ENCODE measurements around the gene SHLD2. TPM values are rescaled to one million over a fixed set of nuclear protein-coding genes. Genes with fewer than 3 reads are reported as not detected.

Gene SHLD2
- total RNA-seq = 41.3 and 42.1 TPM in 2 replicates

DNA sequence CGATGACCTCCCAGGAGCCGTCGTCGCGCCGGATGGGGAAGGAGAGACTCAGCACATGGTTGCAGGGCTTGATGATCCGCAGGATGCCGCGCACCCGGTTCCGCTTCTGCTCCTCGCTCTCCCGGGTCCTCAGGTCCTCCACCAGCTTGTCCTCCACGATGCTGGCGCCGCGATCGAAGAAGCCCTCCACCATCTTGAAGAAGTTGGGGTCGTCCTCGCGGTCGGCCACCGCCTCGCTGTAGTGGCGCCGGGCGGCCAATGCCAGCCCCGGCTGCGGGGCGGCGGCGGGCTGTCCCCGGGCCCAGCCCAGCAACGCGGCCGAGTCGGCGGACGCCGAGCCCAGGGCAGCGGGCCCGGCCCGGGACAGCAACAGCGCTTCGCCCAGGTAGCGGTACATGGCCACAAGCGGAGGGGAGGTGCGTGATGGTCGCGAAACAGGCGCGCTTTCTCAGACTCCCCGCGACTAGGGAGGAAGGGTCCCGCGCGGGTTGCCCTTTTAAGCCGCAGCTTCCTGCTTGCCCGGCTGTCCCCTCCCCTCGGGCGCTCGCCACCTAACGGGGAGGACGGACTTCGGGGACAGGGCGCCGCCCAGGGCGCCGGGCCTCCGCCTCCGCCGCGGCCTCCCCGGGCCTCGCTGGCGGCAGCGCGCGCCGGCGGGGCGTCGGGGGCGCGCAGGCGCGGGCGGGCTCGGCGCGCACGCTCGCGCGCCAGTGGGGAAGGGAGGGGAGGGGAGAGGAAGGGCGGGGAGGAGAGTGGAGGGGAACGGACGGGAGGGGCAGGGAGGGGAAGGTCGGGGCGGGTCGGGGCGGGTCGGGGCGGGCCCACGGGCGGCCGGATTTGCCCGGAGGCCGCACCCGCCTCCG, at the start of gene SHLD2, which contains the start of gene GLUD1:
SHLD2 (plus strand) TSS at position 834 of the 863 bp plus-strand sequence. CDS start 56,149 bp downstream, outside the sequence.
GLUD1 (minus strand) TSS at position 471 of the 863 bp plus-strand sequence; CDS start at position 397, 74 bp downstream.
- peak within 1 kb of the TSS; percentile 95 for H3K27ac Mint-ChIP-seq

GRCh38 chr10:87045434-87045938, 49.5 kb upstream of the SHLD2 start:
- no peaks in the 10 kb centered on the region for H3K9me3 Mint-ChIP-seq
- H3K4me3 Mint-ChIP-seq = no peak overlapping the region
- H3K27me3 Mint-ChIP-seq (ENCODE audit: insufficient read depth) = no peaks in the 10 kb centered on the region
- H3K36me3 Mint-ChIP-seq (ENCODE audit: low read depth) = peaks cover 17% of the 10 kb centered on the region
- no peaks in the 10 kb centered on the region for H3K4me1 Mint-ChIP-seq (ENCODE audit: low read depth)
- DNase-seq (ENCODE audit: low spot score) = no peak
- no peak overlapping the region for H3K27ac Mint-ChIP-seq
- intact Hi-C loops (cut with micrococcal nuclease) = no loop called here

More for the DNA sequence above, at the start of gene SHLD2, which contains the start of gene GLUD1:
- H3K9me3 Mint-ChIP-seq = no peaks in the 10 kb centered on the region
- H3K36me3 Mint-ChIP-seq (ENCODE audit: low read depth) = peaks cover 28% of the 10 kb centered on the region
- H3K4me3 Mint-ChIP-seq = peak within 1 kb of the TSS; percentile 98
- DNase-seq (ENCODE audit: low spot score) = peak; percentile 91
- H3K4me1 Mint-ChIP-seq (ENCODE audit: low read depth) = peaks cover 45% of the 10 kb centered on the region
- intact Hi-C loops (cut with micrococcal nuclease) = loop anchor here (1.0 to 10.0 kb wide), 9 partner anchors 123 to 1896 kb away; partner anchors contain the start of genes BMPR1A, FAS and MINPP1
- H3K27me3 Mint-ChIP-seq (ENCODE audit: insufficient read depth) = no peaks in the 10 kb centered on the region

GRCh38 chr10:87053111-87053510, 41.9 kb upstream of the SHLD2 start:
- H3K27me3 Mint-ChIP-seq (ENCODE audit: insufficient read depth) = no peaks in the 10 kb centered on the region
- intact Hi-C loops (cut with micrococcal nuclease) = no loop called here
- DNase-seq (ENCODE audit: low spot score) = no peak
- no peaks in the 10 kb centered on the region for H3K4me1 Mint-ChIP-seq (ENCODE audit: low read depth)
- H3K36me3 Mint-ChIP-seq (ENCODE audit: low read depth) = peaks cover 15% of the 10 kb centered on the region
- no peak overlapping the region for H3K4me3 Mint-ChIP-seq
- no peak overlapping the region for H3K27ac Mint-ChIP-seq
- H3K9me3 Mint-ChIP-seq = no peaks in the 10 kb centered on the region

DNA sequence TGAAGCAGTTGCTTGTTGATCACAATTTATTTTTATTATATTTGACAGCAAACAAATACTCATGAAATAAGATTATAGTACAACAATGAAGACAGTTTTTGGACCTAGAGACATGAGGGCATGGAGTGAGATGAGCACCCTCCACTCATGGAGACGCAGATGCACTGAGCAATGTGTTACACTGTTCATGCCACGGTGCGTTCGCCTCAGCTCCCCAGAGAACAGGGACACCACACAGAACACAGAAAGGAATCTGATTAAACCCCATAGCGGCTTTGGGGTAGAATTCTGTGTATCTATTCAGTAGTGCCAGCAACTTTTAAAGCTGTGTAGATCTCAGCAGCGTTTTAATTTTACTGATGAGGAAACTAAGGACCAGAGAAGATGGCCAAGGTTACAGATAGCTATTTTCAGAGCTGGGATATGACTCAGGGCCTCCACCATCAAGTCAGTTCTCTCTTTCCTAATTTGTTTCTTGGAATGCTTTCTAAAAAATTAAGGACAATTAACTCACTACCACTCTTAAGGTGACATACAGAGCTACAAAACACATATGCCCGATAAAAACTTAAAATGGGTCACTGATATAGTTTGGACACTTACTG, 41.3 kb upstream of the SHLD2 start:
- Mint-ChIP-seq H3K9me3 (no peaks in the 10 kb centered on the region), H3K27ac (no peak overlapping the region)

DNA sequence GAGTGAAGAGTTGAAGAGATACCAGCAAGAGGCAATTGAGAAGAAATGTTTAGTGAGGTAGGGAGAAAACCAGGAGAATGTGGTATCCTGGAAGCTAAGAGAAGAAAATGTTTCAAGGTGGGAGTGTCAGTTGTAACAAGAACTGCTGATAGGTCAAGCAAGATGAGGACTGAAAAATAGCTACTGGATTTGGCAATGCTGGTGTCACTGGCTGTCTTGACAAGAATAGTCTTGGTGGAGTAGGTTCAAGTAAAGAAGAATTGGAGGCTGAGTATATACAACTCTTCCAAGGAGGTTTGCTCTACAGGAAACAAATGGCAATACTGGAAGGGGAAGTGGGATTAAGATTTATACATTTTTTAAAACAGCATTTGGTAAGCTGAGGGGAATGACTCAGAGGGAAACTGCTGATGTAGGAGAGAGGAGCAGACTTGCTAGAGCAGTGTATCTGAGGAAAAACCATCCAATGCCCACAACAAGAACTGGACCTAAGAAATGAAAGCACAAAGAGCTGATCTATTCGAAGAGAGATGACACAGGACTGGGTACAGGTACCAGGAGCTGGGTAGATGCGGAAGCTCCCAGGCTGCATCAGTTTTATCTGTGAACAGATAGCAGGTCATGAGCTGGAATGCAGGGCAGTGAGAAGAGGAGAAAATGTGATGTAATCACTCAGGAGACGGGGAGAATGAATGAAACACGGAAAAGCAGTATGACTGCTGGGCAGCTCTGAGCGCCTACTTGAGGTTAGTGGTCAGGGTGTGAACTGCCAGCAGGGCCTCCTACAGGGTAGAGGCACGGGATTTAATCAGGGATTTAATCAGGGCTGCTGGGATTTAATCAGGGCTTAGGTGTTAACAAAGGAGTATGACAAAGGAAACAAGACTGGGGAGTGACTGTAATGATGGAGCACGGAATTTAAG, 40.4 kb upstream of the SHLD2 start:
- H3K9me3 Mint-ChIP-seq = no peaks in the 10 kb centered on the region
- no peak overlapping the region for H3K27ac Mint-ChIP-seq

More for the DNA sequence above, 41.3 kb upstream of the SHLD2 start:
- intact Hi-C loops (cut with micrococcal nuclease) = loop anchor here (2.0 kb wide), 1 partner anchor 39 kb away; no protein-coding TSS in a partner anchor
- no peak for DNase-seq (ENCODE audit: low spot score)
- Mint-ChIP-seq H3K27me3 (ENCODE audit: insufficient read depth) (no peaks in the 10 kb centered on the region), H3K4me3 (no peak overlapping the region), H3K4me1 (ENCODE audit: low read depth) (no peaks in the 10 kb centered on the region), H3K36me3 (ENCODE audit: low read depth) (peaks cover 19% of the 10 kb centered on the region)

GRCh38 chr10:87058171-87058570, 36.8 kb upstream of the SHLD2 start:
- H3K36me3 Mint-ChIP-seq (ENCODE audit: low read depth) = peaks cover 29% of the 10 kb centered on the region
- no peak for DNase-seq (ENCODE audit: low spot score)

More for the DNA sequence above, 40.4 kb upstream of the SHLD2 start:
- DNase-seq (ENCODE audit: low spot score) = no peak
- peaks cover 24% of the 10 kb centered on the region for H3K36me3 Mint-ChIP-seq (ENCODE audit: low read depth)
- intact Hi-C loops (cut with micrococcal nuclease) = loop anchor here (2.0 kb wide), 1 partner anchor 38 kb away; no protein-coding TSS in a partner anchor
- no peaks in the 10 kb centered on the region for H3K4me1 Mint-ChIP-seq (ENCODE audit: low read depth)
- no peaks in the 10 kb centered on the region for H3K27me3 Mint-ChIP-seq (ENCODE audit: insufficient read depth)
- H3K4me3 Mint-ChIP-seq = no peak overlapping the region

DNA sequence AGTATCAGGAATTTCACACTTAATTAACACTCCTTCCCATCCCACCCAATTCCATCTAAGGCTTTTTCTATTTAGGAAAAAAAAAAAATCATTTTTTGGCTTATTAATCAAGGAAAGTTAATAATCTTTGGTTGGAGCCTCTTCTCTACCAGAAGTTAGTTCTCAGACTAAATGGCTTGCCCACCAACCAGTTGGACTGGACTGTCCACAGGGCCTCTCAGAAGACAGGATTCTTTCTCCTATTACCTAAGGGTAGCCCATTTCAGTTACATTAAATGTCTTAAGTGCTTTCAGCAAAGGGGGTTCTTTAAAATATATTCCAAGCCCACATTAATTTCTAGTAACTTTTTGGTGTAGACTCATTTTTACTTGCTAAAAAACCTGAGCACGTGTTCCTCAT, 35.6 kb upstream of the SHLD2 start:
- no peaks in the 10 kb centered on the region for H3K4me1 Mint-ChIP-seq (ENCODE audit: low read depth)
- intact Hi-C loops (cut with micrococcal nuclease) = no loop called here
- no peaks in the 10 kb centered on the region for H3K9me3 Mint-ChIP-seq
- no peak for DNase-seq (ENCODE audit: low spot score)
- H3K4me3 Mint-ChIP-seq = no peak overlapping the region
- peaks cover 36% of the 10 kb centered on the region for H3K36me3 Mint-ChIP-seq (ENCODE audit: low read depth)
- H3K27ac Mint-ChIP-seq = no peak overlapping the region
- no peaks in the 10 kb centered on the region for H3K27me3 Mint-ChIP-seq (ENCODE audit: insufficient read depth)

More at GRCh38 chr10:87058171-87058570, 36.8 kb upstream of the SHLD2 start:
- Mint-ChIP-seq H3K4me1 (ENCODE audit: low read depth) (no peaks in the 10 kb centered on the region), H3K4me3 (no peak overlapping the region), H3K27ac (no peak overlapping the region), H3K27me3 (ENCODE audit: insufficient read depth) (no peaks in the 10 kb centered on the region), H3K9me3 (no peaks in the 10 kb centered on the region)
- intact Hi-C loops (cut with micrococcal nuclease) = no loop called here

DNA sequence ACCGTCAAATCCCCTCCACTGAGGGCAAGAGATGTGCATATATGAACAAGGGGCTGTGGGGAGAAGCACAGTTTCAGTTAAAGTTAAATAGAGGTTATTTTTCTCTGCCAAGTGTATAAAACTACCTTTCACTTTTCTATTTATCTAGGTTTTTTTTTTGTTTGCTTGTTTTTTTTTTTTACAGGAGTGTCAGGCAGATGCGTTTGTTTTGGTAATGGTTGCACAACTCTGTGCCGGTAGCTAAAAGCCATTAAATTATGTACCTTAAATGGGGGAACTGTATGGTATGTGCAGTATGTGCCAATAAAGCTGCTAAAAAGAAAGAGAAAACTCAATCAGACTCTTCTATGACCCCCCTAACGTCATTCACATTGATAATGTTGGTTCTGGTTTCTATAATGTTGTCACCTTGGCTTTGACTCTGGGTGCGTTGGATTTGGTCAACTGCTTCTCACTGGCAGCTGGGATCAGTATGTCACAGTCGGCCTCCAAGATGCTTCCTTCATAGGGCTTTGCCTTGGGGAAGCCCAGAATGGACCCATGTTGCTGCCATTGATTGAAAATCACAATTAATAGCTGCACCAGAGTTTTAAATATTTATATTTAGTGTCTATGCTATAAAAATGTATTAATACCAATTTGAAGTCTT, 34.6 kb upstream of the SHLD2 start:
- intact Hi-C loops (cut with micrococcal nuclease) = no loop called here
- Mint-ChIP-seq H3K4me3 (no peak overlapping the region), H3K27me3 (ENCODE audit: insufficient read depth) (no peaks in the 10 kb centered on the region), H3K9me3 (no peaks in the 10 kb centered on the region), H3K36me3 (ENCODE audit: low read depth) (peaks cover 36% of the 10 kb centered on the region), H3K27ac (no peak overlapping the region), H3K4me1 (ENCODE audit: low read depth) (no peaks in the 10 kb centered on the region)
- DNase-seq (ENCODE audit: low spot score) = no peak

- Mint-ChIP-seq H3K4me1 (ENCODE audit: low read depth) (no peaks in the 10 kb centered on the region), H3K9me3 (no peaks in the 10 kb centered on the region), H3K4me3 (no peak overlapping the region), H3K36me3 (ENCODE audit: low read depth) (peaks cover 45% of the 10 kb centered on the region), H3K27ac (no peak overlapping the region), H3K27me3 (ENCODE audit: insufficient read depth) (no peaks in the 10 kb centered on the region)
- intact Hi-C loops (cut with micrococcal nuclease) = no loop called here
- DNase-seq (ENCODE audit: low spot score) = no peak
These were observed 30.4 kb upstream of the SHLD2 start for GRCh38 chr10:87064651-87065050.

DNA sequence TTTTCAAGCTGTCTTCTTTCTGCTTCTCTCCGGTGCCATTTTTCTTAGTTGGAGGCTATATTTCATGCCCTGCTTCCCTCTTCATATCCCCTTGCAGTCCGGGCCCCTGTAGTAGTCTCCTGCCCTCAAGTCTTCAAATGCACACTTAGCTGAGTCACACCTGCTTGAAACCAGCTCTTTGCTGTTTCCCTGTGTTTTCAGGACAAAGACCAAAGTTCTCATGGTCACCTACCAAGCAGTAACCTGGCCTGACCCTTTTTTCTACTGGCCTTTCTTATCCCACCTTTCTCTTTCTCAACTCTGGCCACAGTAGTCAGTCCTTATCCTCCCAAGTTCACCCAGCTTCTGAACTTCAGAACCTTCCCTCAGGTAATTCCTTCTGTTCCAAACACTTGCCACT, 28.8 kb upstream of the SHLD2 start:
- H3K4me3 Mint-ChIP-seq = no peak overlapping the region
- H3K36me3 Mint-ChIP-seq (ENCODE audit: low read depth) = peaks cover 37% of the 10 kb centered on the region
- H3K9me3 Mint-ChIP-seq = no peaks in the 10 kb centered on the region
- intact Hi-C loops (cut with micrococcal nuclease) = no loop called here
- no peak overlapping the region for H3K27ac Mint-ChIP-seq
- no peaks in the 10 kb centered on the region for H3K4me1 Mint-ChIP-seq (ENCODE audit: low read depth)
- DNase-seq (ENCODE audit: low spot score) = no peak
- H3K27me3 Mint-ChIP-seq (ENCODE audit: insufficient read depth) = no peaks in the 10 kb centered on the region

- DNase-seq (ENCODE audit: low spot score) = no peak
- no peaks in the 10 kb centered on the region for H3K4me1 Mint-ChIP-seq (ENCODE audit: low read depth)
- no peak overlapping the region for H3K27ac Mint-ChIP-seq
- H3K9me3 Mint-ChIP-seq = no peaks in the 10 kb centered on the region
- no peak overlapping the region for H3K4me3 Mint-ChIP-seq
- peaks cover 42% of the 10 kb centered on the region for H3K36me3 Mint-ChIP-seq (ENCODE audit: low read depth)
- intact Hi-C loops (cut with micrococcal nuclease) = no loop called here
- no peaks in the 10 kb centered on the region for H3K27me3 Mint-ChIP-seq (ENCODE audit: insufficient read depth)
These were observed 28.1 kb upstream of the SHLD2 start for GRCh38 chr10:87066865-87067264.

GRCh38 chr10:87068281-87068680, 26.7 kb upstream of the SHLD2 start:
- intact Hi-C loops (cut with micrococcal nuclease) = no loop called here
- H3K4me1 Mint-ChIP-seq (ENCODE audit: low read depth) = no peaks in the 10 kb centered on the region
- no peak for DNase-seq (ENCODE audit: low spot score)
- no peak overlapping the region for H3K27ac Mint-ChIP-seq
- H3K9me3 Mint-ChIP-seq = no peaks in the 10 kb centered on the region
- H3K36me3 Mint-ChIP-seq (ENCODE audit: low read depth) = peaks cover 49% of the 10 kb centered on the region
- H3K27me3 Mint-ChIP-seq (ENCODE audit: insufficient read depth) = no peaks in the 10 kb centered on the region
- no peak overlapping the region for H3K4me3 Mint-ChIP-seq
